Mucosa of descending colon (tissue), 3 donors: Measurements from ENCODE around the gene ZCCHC2. TPM values are rescaled to one million over a fixed set of nuclear protein-coding genes. Genes with fewer than 3 reads are reported as not detected.

Experiments
- ATAC-seq: fragments of 200-7000 bp; cut with Tn5 transposase; one replicate; pipeline ENCODE4 v1.9.1; 2020; ENCODE audit warnings: mild to moderate bottlenecking, moderate library complexity
- DNase-seq, 3 donors: peaks; one replicate each; pipeline ENCODE4 v3.0.0-alpha.2; 2020
- H3K36me3 ChIP-seq: fragments of 200-600 bp; one replicate; pipeline ENCODE4 v1.8.0; 2021; ENCODE audit warnings: low read depth, mild to moderate bottlenecking
- H3K4me1 ChIP-seq: fragments of 200-600 bp; one replicate; pipeline ENCODE4 v1.8.0; 2021; ENCODE audit warnings: low read depth, mild to moderate bottlenecking
- H3K4me3 ChIP-seq: fragments of 200-600 bp; one replicate; pipeline ENCODE4 v1.8.0; 2021; ENCODE audit warnings: mild to moderate bottlenecking
- H3K9me3 ChIP-seq: fragments of 200-600 bp; one replicate; pipeline ENCODE4 v1.8.0; 2021; ENCODE audit warnings: mild to moderate bottlenecking
- CTCF ChIP-seq: fragments of 200-600 bp; IDR thresholded peaks from one replicate; pipeline ENCODE4 v1.8.0; 2022; ENCODE audit warnings: antibody characterized with exemption, mild to moderate bottlenecking
- intact Hi-C, 2 donors: fragments of 100-400 bp; cut with DNase I in 1 of 2; cut with micrococcal nuclease in 1 of 2; formaldehyde crosslinking; loops; one replicate each; pipeline versions ENCODE4 v1.11.0 to v1.11.1; 2022; cut with DNase I, micrococcal nuclease
- total RNA-seq, 3 donors: library from RNA; stranded (reverse); fragmentation: NEBNext Ultra II Directional in 2 of 3; extraction: Animal tissue kit (Norgen Biotek cat#: 25700) in 2 of 3; gene quantifications; one replicate each; pipeline versions ENCODE4 v1.2.1 to v1.2.4, GENCODE V29; 2021 to 2023
- donor health status: DM: no; HTN: no; CAD: no; lungs with moderate emphysema.
- donor health status: DM: no; HTN: no; CAD: no.
- donor health status: DM: no; HTN: yes; CAD: no.

The ZCCHC2 gene
- total RNA-seq, 3 donors from 2014 or later, result 22.2 to 27.5 (median 26.0) TPM

DNA sequence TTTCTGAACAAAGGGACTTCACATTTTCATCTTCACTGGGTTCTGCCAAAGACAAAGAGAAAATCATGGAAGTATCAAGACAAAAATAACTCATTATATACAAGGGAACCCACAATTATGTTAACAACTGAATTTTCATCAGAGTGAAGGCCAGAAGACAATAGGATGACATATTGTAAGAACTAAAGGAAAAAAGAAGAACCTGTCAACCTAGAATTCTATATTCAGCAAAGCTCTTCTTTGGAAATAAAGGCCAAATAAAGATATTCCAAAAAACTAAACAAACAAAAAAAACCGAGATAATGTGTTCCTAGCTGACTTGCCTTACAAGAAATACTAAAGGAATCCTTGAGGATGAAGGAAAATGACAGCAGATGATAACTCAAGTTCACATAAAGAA, 10.3 kb upstream of the ZCCHC2 start:
- Histone ChIP-seq H3K4me1 (no peaks in the 10 kb centered on the region), H3K4me3 (no peak overlapping the region), H3K9me3 (peaks cover 38% of the 10 kb centered on the region), H3K36me3 (no peaks in the 10 kb centered on the region)
- no peak for TF ChIP-seq CTCF
- intact Hi-C loops, result no loop called here
- no peak for DNase-seq
- no peak for ATAC-seq

DNA sequence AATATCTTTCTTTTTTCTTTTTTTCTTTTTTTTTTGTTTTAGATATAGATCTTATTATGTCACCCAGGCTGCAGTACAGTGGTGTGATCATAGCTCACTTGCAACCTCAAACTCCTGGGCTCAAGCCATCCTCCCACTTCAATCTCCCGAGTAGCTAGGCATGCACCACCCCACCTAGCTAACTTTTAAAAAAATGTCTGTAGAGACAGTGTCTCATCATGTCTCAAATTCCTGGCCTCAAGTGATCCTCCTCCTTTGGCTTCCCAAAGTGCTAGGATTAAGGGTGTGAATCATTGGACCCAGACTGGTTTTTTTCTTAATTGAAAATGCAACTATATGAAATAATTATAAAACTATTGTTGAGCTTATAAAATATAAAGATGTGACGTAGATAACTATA, 9.8 kb upstream of the ZCCHC2 start:
- Histone ChIP-seq H3K36me3 (no peaks in the 10 kb centered on the region), H3K4me3 (no peak overlapping the region), H3K9me3 (peaks cover 38% of the 10 kb centered on the region), H3K4me1 (no peaks in the 10 kb centered on the region)
- ATAC-seq, result no peak
- TF ChIP-seq CTCF, result no peak
- intact Hi-C loops, result no loop called here
- DNase-seq, result no peak

DNA sequence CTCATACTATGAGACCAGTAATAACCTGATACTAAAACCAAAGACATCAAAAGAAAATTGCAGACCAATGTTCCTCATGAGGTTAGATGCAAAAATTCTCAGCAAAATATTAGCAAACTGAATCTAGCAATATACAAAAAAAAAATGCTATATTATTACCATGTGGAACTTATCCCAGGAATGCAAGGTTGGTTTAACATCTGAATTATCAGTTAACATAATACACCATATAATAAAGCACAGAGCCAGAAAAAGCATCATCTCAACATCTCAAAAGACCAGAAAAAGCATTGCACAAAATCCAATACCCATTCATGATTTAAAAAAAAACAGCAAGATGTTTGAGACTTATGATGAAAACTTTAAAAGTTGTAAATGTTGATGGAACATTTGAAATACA, 8.3 kb upstream of the ZCCHC2 start:
- peaks cover 38% of the 10 kb centered on the region for H3K9me3 ChIP-seq
- TF ChIP-seq CTCF, result no peak
- no peak overlapping the region for H3K4me3 ChIP-seq
- DNase-seq (no peak), ATAC-seq (no peak)
- intact Hi-C loops, result no loop called here
- H3K36me3 ChIP-seq, result no peaks in the 10 kb centered on the region
- no peaks in the 10 kb centered on the region for H3K4me1 ChIP-seq

DNA sequence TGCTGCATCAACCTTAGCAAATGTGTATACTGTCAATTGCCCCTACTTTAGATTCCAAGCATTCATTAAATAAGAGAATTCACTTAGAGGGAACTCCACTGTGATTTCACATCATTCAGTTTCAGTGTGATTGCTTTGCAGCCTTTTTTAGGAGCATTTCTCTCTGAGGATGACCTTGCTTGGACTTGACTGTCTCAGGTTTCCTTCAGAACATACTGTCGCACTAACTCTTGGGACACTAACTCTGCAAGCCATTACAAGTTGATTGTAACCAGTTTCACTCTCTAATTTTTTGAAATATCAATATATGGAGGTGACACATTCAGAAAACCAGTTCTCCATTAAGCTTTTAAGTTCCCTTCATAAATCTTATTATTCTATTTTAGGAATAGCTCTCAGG, 6.6 kb upstream of the ZCCHC2 start:
- intact Hi-C loops, result no loop called here
- no peak overlapping the region for H3K4me3 ChIP-seq
- H3K36me3 ChIP-seq, result no peaks in the 10 kb centered on the region
- no peaks in the 10 kb centered on the region for H3K4me1 ChIP-seq
- no peak for DNase-seq
- TF ChIP-seq CTCF, result no peak
- no peak for ATAC-seq
- peaks cover 38% of the 10 kb centered on the region for H3K9me3 ChIP-seq

DNA sequence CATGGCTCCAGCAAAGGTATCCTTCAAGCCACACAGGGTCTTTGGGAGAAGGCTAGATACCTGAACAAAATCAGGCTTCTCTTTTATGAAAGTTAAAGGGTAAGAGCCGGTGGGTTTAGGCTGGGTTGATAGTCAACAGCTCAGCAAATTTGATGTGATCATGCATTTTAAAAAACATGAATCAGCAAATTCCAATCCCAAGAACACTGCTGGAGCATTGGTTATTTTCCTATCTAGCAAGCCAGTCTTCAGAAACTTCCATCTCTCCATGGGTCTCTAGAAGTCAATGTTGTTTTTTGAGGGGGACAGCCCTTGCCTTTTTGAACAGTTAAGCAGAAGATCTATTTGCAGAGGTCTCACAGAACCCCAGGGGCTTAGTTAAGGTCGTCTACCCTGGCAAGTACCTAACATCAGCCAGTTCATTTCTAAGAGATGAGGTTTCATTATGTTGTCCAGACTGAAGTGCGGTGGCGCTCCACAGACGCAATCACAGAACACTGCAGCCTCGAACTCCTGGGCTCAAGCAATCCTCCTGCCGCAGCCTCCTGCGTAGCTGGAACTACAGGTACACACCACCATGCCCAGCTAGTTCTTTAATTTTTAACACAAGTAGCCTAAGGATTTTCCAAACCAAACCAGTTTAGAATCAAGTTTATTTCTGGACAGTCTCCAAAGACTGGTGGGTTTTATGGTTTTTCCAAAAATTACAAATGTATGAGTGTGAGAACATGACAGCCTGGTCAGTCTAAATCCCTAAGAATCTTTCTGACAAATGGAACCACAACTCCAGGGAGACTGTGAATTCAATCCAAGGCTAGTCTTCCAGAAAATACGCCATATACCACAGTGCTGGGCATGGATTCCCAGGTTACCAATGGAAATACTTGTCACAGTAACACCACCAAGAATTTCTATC, 4.1 kb upstream of the ZCCHC2 start:
- intact Hi-C loops, result no loop called here
- Histone ChIP-seq H3K4me1 (peaks cover 4% of the 10 kb centered on the region), H3K36me3 (no peaks in the 10 kb centered on the region), H3K9me3 (peaks cover 19% of the 10 kb centered on the region), H3K4me3 (no peak overlapping the region)
- ATAC-seq (no peak), DNase-seq (no peak)
- no peak for TF ChIP-seq CTCF
